H9 (cell line): Measurements from ENCODE around the gene MOV10L1. TPM values are rescaled to one million over a fixed set of nuclear protein-coding genes. Genes with fewer than 3 reads are reported as not detected.

Source experiments
- DNase-seq: peaks from one replicate; pipeline ENCODE4 v3.0.0-alpha.2; 2017
- H2AFZ ChIP-seq: one replicate; pipeline ENCODE4 v1.6.1; 2013; ENCODE audit warnings: mild to moderate bottlenecking, low read length, control low read depth, moderate library complexity
- H2AK5ac ChIP-seq: 2 replicates; pipeline ENCODE4 v1.6.1; 2013; ENCODE audit warnings: low read length, control low read depth, mixed read lengths; ENCODE audit not compliant: insufficient read length
- H2BK120ac ChIP-seq: one replicate; pipeline ENCODE4 v1.6.1; 2013; ENCODE audit warnings: low read depth, mild to moderate bottlenecking, low read length, control low read depth, inconsistent platforms; ENCODE audit not compliant: poor library complexity, severe bottlenecking
- H2BK12ac ChIP-seq: 2 replicates; pipeline ENCODE4 v1.6.1; 2013; ENCODE audit warnings: low read length, control low read depth, mixed read lengths, low read depth; ENCODE audit not compliant: insufficient read length
- H2BK15ac ChIP-seq: 2 replicates; pipeline ENCODE4 v1.6.1; 2013; ENCODE audit warnings: low read depth, low read length, control low read depth
- H2BK20ac ChIP-seq: one replicate; pipeline ENCODE4 v1.6.1; 2013; ENCODE audit warnings: low read depth, mild to moderate bottlenecking, low read length, control low read depth, inconsistent platforms; ENCODE audit not compliant: poor library complexity, severe bottlenecking
- H2BK5ac ChIP-seq: 2 replicates; pipeline ENCODE4 v1.6.1; 2013; ENCODE audit warnings: low read length, control low read depth, mixed read lengths; ENCODE audit not compliant: insufficient read length
- H3K14ac ChIP-seq: 2 replicates; pipeline ENCODE4 v1.6.1; 2013; ENCODE audit warnings: low read length, control low read depth; ENCODE audit not compliant: insufficient read depth
- H3K18ac ChIP-seq: 2 replicates; pipeline ENCODE4 v1.6.1; 2013; ENCODE audit warnings: low read depth, mild to moderate bottlenecking, mixed read lengths, low read length, control low read depth; ENCODE audit not compliant: insufficient read length
- H3K23ac ChIP-seq: 2 replicates; pipeline ENCODE4 v1.6.1; 2013; ENCODE audit warnings: low read length, control low read depth, mixed read lengths, low read depth; ENCODE audit not compliant: insufficient read length
- H3K23me2 ChIP-seq: 2 replicates; pipeline ENCODE4 v1.6.1; 2013; ENCODE audit warnings: low read depth, mild to moderate bottlenecking, mixed read lengths, low read length, control low read depth; ENCODE audit not compliant: insufficient read length, poor library complexity, severe bottlenecking
- H3K27ac ChIP-seq: 2 replicates; pipeline ENCODE4 v1.5.1; 2013; ENCODE audit warnings: low read length, control low read depth, mixed read lengths, low read depth; ENCODE audit not compliant: insufficient read length
- H3K27me3 ChIP-seq: 2 replicates; pipeline ENCODE4 v1.6.1; 2013; ENCODE audit warnings: low read length, control low read depth, inconsistent platforms; ENCODE audit not compliant: insufficient read depth
- H3K4ac ChIP-seq: 2 replicates; pipeline ENCODE4 v1.6.1; 2013; ENCODE audit warnings: low read depth, mild to moderate bottlenecking, control low read depth, inconsistent platforms, low read length, moderate library complexity
- H3K4me1 ChIP-seq: 2 replicates; pipeline ENCODE4 v1.6.1; 2013; ENCODE audit warnings: low read length, control low read depth, inconsistent platforms; ENCODE audit not compliant: insufficient read depth
- H3K4me2 ChIP-seq: 2 replicates; pipeline ENCODE4 v1.6.1; 2013; ENCODE audit warnings: low read length, control low read depth, mixed read lengths; ENCODE audit not compliant: insufficient read length, insufficient read depth
- H3K56ac ChIP-seq: 2 replicates; pipeline ENCODE4 v1.6.1; 2013; ENCODE audit warnings: low read depth, mild to moderate bottlenecking, mixed read lengths, low read length, control low read depth; ENCODE audit not compliant: insufficient read length
- H3K79me1 ChIP-seq: 2 replicates; pipeline ENCODE4 v1.6.1; 2013; ENCODE audit warnings: low read depth, mild to moderate bottlenecking, moderate library complexity, low read length, control low read depth, inconsistent platforms; ENCODE audit not compliant: insufficient read depth, poor library complexity, severe bottlenecking
- H3K79me2 ChIP-seq: 2 replicates; pipeline ENCODE4 v1.6.1; 2013; ENCODE audit warnings: low read length, control low read depth, inconsistent platforms; ENCODE audit not compliant: insufficient read depth
- H3K9ac ChIP-seq: 2 replicates; pipeline ENCODE4 v1.6.1; 2013; ENCODE audit warnings: low read length, control low read depth, mixed read lengths; ENCODE audit not compliant: insufficient read length; ENCODE audit errors: extremely low read depth
- H3K9me3 ChIP-seq: one replicate; pipeline ENCODE4 v1.6.1; 2013; ENCODE audit warnings: low read depth, low read length, inconsistent platforms; ENCODE audit not compliant: control insufficient read depth
- H3T11ph ChIP-seq: one replicate; pipeline ENCODE4 v1.6.1; 2013; ENCODE audit warnings: mild to moderate bottlenecking, low read length, control low read depth, inconsistent platforms
- H4K20me1 ChIP-seq: one replicate; pipeline ENCODE4 v1.6.1; 2013; ENCODE audit not compliant: control insufficient read depth, insufficient read length, insufficient read depth
- H4K5ac ChIP-seq: 2 replicates; pipeline ENCODE4 v1.6.1; 2013; ENCODE audit warnings: low read depth, mild to moderate bottlenecking, mixed read lengths, low read length, control low read depth; ENCODE audit not compliant: insufficient read length
- H4K8ac ChIP-seq: replicated peaks from 2 replicates; pipeline ENCODE4 v1.6.1; 2013; ENCODE audit warnings: low read length, control low read depth, mixed read lengths, low read depth; ENCODE audit not compliant: insufficient read length
- H4K91ac ChIP-seq: 2 replicates; pipeline ENCODE4 v1.6.1; 2013; ENCODE audit warnings: low read depth, mild to moderate bottlenecking, moderate library complexity, mixed read lengths, low read length, control low read depth; ENCODE audit not compliant: insufficient read length
- H3K27ac Mint-ChIP-seq, 3 experiments: 2 replicates in 2 of 3; 3 replicates in 1 of 3; pipeline ENCODE4 v1.8.0; 2020 to 2021; ENCODE audit warnings: mixed read lengths in 3 of 3, mild to moderate bottlenecking in 1 of 3, moderate library complexity in 1 of 3
- H3K27me3 Mint-ChIP-seq: 2 replicates; pipeline ENCODE4 v1.8.0; 2021; ENCODE audit warnings: low read depth, mild to moderate bottlenecking, moderate library complexity, mixed read lengths
- H3K36me3 Mint-ChIP-seq, 3 experiments: 2 replicates in 2 of 3; 3 replicates in 1 of 3; pipeline ENCODE4 v1.8.0; 2020 to 2021; ENCODE audit warnings: low read depth in 3 of 3, mixed read lengths in 3 of 3; ENCODE audit not compliant: insufficient read depth in 1 of 3
- H3K4me1 Mint-ChIP-seq, 2 experiments: 2 replicates each; pipeline ENCODE4 v1.8.0; 2020; ENCODE audit warnings: mixed read lengths in 2 of 2
- H3K4me3 Mint-ChIP-seq, 2 experiments: 2 replicates in 1 of 2; 3 replicates in 1 of 2; pipeline ENCODE4 v1.8.0; 2020 to 2021; ENCODE audit warnings: mild to moderate bottlenecking in 2 of 2, mixed read lengths in 2 of 2, moderate library complexity in 1 of 2
- H3K9me3 Mint-ChIP-seq, 2 experiments: 2 replicates in 1 of 2; 3 replicates in 1 of 2; pipeline ENCODE4 v1.8.0; 2020; ENCODE audit warnings: mild to moderate bottlenecking in 2 of 2, mixed read lengths in 2 of 2, moderate library complexity in 1 of 2
- WGBS: extraction: QIAGEN DNeasy Blood & Tissue Kit; methylation state at CpG from one replicate; pipeline ENCODE4 v1.1.7; 2013; ENCODE audit warnings: missing lambda C conversion rate, low lambda C conversion rate, mixed read lengths; ENCODE audit not compliant: insufficient read length; ENCODE audit errors: extremely low coverage; 5-methylcytosine and 5-hydroxymethylcytosine counted together
- total RNA-seq: library from RNA; stranded (reverse); gene quantifications from 2 replicates; pipeline ENCODE4 v1.2.1, GENCODE V29; 2021
- TF ChIP-seq, protein P1 (sequence below): fragments of 200-600 bp; sonication (generic); conservative IDR thresholded peaks from 3 replicates; pipeline ENCODE4 v1.8.0; 2021; ENCODE audit warnings: antibody characterized with exemption, mild to moderate bottlenecking

MOV10L1 gene
- total RNA-seq, 1 experiment from 2014 or later = not detected

DNA sequence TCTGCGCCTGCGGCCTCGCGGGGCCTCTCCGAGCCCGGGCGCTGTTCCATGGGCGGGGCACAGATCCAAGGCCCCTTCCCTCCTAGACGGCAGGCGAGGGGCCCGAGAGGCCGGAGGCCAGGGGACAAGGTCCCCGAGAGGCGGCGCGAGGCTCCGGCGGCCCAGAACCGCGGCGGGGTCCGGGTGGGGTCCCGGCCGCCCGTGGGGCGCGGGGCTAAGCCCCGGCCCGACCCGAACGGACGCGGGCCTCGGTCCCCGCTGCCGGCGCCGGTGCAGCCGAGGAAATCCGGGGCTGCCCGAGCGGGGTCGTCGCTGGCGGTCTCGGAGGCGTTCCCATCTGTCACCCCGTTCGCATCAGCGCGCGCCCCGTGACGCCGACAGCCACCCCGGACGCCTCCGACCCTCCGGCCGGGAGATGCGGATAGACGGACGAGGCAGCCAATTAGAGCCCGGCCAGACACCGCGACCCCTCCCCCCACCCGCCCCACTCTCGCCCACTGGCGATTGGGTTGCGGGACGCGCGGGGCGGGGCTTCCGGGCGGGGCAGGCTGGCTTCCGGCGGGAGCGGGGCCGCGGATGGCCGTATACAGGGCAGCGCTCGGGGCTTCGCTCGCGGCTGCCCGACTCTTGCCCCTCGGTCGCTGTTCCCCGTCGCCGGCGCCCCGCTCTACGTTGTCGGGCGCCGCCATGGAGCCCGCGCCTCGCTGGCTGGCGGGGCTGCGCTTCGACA is 110.8 kb downstream of the MOV10L1 start, which contains the start of gene SELENOO:
TSS of gene SELENOO (plus strand) at position 551 of the 730 bp plus-strand sequence. CDS start at position 577, 26 bp downstream.
- Histone ChIP-seq H4K20me1 (peaks cover 3% of the 10 kb centered on the region), H3K27me3 (no peaks in the 10 kb centered on the region), H2BK5ac (no peak within 1 kb of the TSS), H3K23ac (no peak within 1 kb of the TSS), H3T11ph (no peak within 1 kb of the TSS), H3K23me2 (peaks cover 13% of the 10 kb centered on the region), H3K14ac (no peak within 1 kb of the TSS), H3K4me2 (peak within 1 kb of the TSS; percentile 54), H3K27ac (no peak within 1 kb of the TSS), H2BK20ac (no peak within 1 kb of the TSS), H3K4me1 (no peaks in the 10 kb centered on the region), H3K18ac (no peak within 1 kb of the TSS), H4K8ac (no peak within 1 kb of the TSS), H2AFZ (no peak within 1 kb of the TSS), H2BK120ac (no peak within 1 kb of the TSS), H3K9ac (no peak within 1 kb of the TSS), H2BK12ac (no peak within 1 kb of the TSS), H2AK5ac (no peak within 1 kb of the TSS), H3K79me2 (no peaks in the 10 kb centered on the region; the same call in 1 of the 2 replicates), H3K56ac (no peak within 1 kb of the TSS), H4K5ac (no peak within 1 kb of the TSS), H2BK15ac (no peak within 1 kb of the TSS), H3K9me3 (no peaks in the 10 kb centered on the region), H3K4ac (no peak within 1 kb of the TSS), H3K79me1 (no peaks in the 10 kb centered on the region), H4K91ac (no peak within 1 kb of the TSS)
- peak; percentile 92 for DNase-seq
- Mint-ChIP-seq H3K4me1 (peaks cover 10 to 11% of the 10 kb centered on the region in 2 experiments), H3K27me3 (no peaks in the 10 kb centered on the region), H3K27ac (peak within 1 kb of the TSS in 1 of 3 experiments; percentile 75; a peak in 2 of 7 replicates), H3K36me3 (peaks cover 16 to 36% (median 29%) of the 10 kb centered on the region in 3 experiments), H3K4me3 (peak within 1 kb of the TSS; percentile 72 to 86), H3K9me3 (peaks cover 5 to 6% of the 10 kb centered on the region in 2 experiments; a peak in 3 of 5 replicates)
- TF ChIP-seq, protein P1, sequence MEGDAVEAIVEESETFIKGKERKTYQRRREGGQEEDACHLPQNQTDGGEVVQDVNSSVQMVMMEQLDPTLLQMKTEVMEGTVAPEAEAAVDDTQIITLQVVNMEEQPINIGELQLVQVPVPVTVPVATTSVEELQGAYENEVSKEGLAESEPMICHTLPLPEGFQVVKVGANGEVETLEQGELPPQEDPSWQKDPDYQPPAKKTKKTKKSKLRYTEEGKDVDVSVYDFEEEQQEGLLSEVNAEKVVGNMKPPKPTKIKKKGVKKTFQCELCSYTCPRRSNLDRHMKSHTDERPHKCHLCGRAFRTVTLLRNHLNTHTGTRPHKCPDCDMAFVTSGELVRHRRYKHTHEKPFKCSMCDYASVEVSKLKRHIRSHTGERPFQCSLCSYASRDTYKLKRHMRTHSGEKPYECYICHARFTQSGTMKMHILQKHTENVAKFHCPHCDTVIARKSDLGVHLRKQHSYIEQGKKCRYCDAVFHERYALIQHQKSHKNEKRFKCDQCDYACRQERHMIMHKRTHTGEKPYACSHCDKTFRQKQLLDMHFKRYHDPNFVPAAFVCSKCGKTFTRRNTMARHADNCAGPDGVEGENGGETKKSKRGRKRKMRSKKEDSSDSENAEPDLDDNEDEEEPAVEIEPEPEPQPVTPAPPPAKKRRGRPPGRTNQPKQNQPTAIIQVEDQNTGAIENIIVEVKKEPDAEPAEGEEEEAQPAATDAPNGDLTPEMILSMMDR = no peak
- no CpG with 5 or more reads among the region's 105 CpGs for WGBS
